HG02970 (cell line): ENCODE data around the gene GOSR1.
"Not testable (repeated sequence)": the region's sequence is repeated elsewhere in the genome, so short reads cannot be mapped to it uniquely, and the experiment has no call there.

Source experiments
- ATAC-seq: cut with Tn5 transposase; IDR thresholded peaks from one replicate; pipeline ENCODE4 v1.9.1; 2021; ENCODE audit warnings: mild to moderate bottlenecking, moderate library complexity, moderate number of reproducible peaks; ENCODE audit not compliant: unreplicated experiment, low FRiP score

Gene GOSR1

DNA sequence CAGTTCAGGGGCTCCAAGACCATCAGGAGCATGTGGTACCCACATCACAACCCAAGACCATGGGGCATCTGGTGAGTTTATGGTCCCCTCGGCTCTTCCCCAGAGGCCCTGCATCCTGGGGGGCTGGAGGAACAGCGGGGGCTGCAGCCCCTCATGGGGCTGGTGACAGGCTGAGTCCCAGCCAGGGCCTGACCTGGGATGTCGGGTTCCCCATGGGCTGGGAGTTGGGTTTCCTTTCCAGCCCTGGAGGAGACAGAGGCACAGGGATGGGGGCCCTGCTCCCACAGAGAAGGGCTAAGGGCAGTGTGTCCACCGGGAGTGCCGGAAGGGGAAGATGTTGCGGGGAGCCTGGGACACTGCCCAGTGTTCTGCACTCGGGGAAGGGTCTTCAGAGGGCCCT is 82.4 kb downstream of the GOSR1 start:
- ATAC-seq, result no peak

DNA sequence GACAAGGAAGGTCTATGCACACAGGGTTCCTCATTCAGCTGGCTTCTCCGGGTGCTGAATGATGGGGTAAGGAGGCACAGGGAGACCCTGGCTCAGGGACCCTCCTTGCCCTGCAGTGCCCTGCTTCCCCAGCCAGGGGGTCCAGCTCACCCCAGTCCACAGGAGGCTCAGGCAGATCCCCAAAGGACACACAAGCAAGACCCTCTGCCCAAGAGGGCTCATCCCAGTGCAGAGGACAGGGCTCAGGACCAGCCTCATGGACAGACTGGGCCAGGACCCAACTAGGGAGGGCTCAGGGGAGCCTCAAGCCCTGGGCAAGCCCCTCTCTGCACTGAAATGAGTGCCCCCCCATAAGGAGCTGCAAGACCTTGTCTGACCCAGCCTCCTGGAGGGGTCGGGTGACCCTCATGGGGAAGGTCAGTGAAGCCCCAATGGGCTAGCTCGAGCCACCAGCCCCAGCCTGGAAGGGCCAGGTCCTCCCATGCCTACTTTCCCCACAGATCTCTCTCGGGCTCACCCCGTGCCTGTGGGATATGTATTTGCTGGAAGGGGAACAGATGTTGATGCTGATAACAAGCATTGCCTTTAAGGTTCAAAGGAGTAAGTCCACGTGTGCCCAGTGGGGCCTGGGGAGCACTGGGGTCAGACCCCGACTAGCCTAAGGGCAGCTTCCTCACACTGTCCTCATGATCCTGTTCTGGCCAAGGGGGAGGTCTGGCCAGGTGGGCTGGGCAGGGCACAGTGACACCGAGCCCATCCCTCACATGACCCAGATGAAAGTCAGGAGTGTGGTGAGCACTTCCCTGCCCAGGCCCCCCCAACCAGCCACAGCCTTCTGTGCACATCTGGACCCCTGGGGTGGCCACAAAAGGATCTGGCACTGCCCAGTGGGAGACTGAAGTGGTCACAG is 83.2 kb downstream of the GOSR1 start:
- not testable (repeated sequence) for ATAC-seq

DNA sequence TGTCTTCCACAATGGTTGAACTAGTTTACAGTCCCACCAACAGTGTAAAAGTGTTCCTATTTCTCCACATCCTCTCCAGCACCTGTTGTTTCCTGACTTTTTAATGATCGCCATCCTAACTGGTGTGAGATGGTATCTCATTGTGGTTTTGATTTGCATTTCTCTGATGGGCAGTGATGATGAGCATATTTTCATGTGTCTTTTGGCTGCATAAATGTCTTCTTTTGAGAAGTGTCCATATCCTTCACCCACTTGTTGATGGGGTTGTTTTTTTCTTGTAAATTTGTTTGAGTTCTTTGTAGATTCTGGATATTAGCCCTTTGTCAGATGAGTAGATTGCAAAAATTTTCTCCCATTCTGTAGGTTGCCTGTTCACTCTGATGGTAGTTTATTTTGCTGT is 84.6 kb downstream of the GOSR1 start:
- ATAC-seq, result not testable (repeated sequence)

DNA sequence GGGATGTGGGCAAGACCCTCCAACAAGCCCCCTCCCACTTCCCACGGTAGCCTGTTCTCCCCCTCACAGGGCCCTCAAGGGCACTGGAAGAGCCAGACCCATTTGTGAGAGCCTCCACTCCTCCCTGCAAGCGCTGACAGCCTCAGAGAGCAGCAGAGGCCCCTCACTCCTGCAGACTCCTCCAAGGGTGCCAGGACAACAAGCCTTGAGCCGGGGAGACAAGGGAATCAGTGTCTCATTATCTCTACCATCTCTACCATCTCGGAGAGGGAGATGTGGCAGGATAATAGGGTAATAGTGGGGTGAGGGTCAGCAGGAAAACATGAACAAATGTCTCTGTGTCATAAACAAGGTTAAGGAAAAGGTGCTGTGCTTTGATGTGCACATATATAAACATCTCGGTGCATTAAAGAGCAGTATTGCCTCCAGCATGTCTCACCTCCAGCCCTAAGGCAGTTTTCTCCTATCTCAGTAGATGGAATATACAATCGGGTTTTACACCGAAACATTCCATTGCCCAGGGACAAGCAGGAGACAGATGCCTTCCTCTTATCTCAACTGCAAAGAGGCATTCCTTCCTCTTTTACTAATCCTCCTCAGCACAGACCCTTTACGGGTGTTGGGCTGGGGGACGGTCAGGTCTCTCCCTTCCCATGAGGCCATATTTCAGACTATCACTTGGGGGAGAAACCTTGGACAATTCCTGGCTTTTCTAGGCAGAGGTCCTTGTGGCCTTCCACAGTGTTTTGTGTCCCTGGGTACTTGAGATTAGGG is 86.1 kb downstream of the GOSR1 start:
- ATAC-seq, result not testable (repeated sequence)

DNA sequence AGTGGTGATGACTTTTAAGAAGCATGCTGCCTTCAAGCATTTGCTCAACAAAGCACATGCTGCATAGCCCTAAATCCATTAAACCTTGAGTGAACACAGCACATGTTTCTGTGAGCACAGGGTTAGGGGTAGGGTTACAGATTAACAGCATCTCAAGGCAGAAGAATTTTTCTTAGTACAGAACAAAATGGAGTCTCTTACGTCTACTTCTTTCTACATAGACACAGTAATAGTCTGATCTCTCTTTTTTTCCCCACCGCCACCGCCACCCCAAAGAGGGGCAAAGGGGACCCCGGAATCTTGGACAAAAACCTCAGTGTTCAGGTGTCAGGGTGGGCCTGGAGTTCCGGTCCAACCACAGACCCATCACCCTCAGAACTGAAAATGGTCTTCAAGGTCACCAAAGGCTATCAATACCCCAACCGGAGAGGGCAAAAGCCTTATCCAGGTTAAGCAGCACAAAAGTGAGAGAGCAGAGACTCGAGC is 86.7 kb downstream of the GOSR1 start:
- ATAC-seq, result not testable (repeated sequence)

DNA sequence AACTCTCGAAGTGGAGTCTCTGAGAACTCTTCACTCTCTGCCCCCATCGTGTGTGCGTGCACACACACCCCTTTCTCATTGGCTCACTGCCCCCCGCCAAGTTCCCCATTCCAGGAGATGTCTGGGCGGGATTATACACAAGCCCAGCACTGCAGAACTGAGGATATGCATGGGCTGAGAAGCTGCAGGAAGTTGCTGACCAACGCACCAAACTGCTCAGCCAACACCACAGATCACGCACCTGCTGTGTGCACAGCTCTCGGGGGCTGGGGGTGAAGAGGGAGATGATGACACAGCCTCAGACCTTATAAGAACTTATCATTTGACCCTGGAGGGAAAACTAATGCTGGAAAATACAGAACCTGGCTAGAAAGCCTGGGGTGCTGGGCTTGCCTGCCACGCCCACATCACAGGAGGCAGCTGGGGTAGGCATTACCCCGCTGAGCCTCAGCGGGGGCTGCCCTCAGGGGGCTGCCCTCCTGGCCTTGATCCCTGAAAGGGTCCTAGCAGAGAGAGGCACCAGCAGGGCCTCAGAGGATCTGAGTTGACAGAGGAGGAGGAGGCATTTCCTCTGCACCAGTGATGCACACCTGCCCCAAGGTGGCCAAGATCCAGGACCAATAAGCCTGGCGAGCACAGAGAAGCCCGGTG is 87.3 kb downstream of the GOSR1 start:
- not testable (repeated sequence) for ATAC-seq

DNA sequence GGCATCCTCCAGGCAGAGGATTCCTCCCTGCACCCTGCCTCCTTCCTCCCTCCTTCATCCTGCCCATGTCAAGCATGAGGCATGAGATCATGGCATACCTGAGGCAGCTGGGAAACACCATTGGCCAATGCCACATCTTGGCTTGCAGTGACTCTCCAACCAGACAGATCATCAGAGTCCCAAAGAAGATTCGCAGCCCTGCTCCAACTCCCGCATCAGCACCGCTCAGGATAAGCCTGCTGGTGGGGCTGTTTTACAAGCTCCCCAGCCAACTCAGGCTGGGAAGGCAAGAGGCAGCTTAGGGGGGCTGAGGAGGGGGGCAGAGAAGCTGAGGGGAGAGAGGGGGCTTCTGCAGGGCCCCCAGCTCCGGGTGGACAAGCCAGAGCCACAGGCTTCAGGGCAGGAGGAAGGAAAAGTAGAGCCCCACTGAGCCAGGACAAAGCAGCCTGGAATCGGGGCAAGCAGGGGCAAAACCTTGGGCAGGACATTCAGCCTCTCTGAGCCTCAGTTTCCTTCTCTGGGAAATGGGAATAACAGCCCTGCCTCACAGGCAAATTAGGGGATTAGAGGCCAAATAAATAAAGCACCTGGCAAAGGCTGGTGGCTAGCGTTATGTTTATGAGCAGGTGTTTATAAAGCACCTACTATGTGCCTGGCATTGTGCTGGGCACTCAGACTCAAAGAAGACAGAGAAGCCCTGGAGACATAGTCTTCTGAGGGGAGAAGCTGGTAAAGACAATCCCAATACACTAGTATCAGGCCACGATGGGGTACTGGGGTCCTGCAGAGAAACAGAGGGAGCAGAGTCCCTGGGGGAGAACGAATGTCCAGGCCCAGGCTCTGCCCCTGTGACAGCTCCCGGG is 88.1 kb downstream of the GOSR1 start:
- no peak for ATAC-seq

DNA sequence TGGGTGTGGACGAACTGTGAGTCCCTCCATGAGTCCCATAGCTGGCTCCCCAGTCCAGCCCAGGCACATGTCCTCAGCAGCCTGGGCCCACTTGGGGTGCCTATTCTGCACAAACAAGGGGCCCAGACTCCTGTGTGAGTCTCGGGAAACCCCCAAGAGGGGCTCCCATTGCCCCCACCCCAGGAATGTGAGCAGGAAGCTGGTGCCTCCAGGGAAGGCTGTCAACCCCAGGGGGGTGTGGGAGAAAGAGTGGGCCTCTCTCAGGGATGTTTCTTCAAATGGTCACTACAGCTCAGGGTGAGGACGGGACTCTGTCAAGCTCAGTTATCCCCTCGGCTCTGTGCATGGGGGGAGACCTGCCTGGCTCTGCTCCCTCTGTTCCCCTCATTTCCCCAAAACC is 88.9 kb downstream of the GOSR1 start:
- ATAC-seq, result not testable (repeated sequence)

DNA sequence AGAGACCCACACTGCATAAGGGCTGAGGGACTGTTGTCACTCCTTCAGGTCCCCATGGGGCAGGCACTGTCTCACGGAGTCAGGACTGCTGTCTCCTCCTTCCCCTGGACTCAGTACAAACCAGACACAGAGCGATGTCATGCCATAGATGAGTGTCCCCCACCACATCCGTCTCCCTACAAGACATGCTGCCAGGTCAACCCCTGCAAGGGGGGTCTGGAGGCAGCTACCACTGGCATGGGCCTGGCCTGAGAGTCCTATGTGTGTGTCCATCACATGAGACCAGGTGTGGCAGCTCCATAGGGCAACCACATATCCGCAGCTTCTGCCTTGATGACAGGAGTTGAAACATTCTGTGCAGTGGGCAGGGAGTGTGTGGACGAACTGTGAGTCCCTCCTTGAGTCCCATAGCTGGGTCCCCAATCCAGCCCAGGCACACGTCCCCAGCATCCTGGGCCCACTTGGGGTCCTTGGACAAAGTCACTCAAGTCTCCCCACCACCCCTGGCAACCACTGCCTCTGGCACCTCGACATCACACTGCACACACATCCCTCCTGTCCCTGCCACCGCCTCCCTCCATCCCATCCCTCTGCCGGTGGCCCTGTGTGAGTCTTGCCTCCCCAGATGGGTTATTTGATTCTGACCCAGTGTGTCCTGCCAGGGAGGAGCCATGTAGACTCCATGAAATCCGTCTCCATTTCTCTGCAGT is 89.5 kb downstream of the GOSR1 start:
- not testable (repeated sequence) for ATAC-seq

DNA sequence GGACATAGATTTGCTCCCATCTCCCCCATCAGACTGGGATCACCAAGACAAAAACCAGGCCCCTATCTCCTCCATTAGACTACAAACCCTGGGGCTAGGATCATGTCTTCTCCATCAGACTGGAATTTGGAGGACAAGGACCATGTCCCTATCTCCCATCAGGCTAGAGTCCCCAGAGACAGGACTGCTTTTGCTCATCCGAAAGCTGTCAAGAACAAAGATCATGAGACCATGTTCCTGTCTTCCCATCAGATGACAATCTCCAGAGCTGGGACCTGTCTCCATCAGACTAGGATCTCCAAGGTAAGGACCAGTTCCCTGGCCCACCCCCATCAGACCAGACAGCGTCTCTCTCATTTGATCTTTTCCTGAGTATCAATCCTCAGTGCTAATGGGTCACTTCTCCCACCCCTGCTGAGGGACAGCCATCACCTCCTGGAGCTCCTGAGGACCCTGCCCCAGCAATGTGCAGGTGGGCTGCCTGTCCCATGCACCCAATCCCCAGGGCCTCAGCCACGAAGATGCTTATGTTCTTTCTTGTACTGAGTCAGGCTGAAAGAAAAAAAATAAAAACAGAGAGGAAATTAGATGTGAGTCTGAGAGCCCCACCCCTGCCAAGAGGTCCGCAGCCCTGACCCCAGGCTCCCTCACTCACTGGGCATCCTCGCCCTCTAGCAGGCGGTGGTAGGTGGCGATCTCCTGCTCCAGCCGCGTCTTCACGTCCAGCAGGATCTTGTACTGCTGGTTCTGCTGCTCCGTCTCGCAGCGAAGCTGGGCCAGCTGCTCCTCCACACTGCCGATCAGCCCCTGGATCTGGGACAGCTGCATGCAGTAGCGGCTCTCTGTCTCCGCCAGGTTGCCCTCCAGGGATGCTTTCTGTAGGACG is 90.3 kb downstream of the GOSR1 start:
- ATAC-seq, result no peak

DNA sequence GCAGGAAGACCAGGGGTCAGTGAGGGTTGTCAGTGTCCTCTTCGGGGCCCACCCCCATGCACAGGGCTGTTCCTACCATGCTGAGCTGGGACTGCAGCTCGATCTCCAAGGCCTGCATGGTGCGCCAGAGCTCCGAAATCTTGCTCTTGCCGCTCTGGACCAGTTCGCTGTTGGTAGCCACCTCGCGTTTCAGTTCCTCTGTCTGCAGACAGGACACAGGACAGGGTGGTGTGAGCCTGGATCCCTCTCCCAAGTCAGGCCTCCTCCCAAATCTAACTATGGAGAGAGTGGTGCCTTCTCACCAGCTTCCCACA is 90.9 kb downstream of the GOSR1 start:
- ATAC-seq, result no peak

DNA sequence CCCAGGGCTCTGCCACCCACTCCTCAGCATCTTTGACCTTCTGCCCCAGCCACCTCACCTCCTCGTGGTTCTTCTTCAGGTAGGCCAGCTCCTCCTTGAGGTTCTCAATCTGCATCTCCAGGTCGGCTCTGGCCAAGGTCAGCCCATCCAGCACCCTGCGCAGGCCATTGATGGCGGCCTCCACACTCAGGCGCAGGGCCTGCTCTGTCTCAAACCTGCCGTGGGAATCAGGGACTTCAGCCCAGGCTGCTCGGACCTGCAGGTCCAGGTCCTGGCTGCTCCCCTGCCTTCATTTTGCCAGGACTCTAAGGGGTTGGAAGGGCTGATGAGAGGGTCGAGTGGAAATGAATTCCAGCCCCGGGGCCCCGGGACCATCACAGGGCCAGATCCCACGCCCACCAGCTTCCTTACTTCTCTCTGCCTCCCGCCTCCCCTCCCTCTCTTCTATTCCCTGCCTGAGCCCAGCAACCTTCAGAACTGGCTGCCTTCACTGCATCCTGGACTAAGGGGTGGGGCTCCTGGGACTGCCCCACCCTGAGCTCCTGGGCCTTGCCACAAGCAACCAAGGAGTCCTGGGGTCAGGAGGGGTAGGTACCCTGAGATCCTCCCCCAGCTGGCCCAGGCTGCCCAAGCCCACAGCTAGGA is 92.4 kb downstream of the GOSR1 start:
- ATAC-seq, result not testable (repeated sequence)

DNA sequence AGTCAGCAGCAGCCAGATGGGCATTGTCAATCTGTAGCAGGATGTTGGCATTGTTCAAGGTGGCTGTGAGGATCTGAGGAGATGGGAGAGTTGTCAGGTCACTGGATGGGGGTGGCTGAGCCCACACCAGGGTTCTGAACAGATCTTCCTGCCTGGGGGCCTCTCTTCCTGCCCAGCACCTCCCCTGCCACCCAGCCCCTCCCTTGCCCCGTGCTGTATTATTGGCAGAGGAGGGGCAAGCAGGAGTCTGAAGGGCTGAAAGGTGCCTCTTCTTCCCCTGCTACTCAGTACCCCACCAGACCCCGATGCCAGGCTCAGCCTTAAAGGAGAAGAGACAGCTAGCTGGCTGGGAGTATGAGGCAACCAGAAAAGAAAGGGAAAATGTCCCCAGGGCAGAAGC is 93.0 kb downstream of the GOSR1 start:
- ATAC-seq, result no peak

DNA sequence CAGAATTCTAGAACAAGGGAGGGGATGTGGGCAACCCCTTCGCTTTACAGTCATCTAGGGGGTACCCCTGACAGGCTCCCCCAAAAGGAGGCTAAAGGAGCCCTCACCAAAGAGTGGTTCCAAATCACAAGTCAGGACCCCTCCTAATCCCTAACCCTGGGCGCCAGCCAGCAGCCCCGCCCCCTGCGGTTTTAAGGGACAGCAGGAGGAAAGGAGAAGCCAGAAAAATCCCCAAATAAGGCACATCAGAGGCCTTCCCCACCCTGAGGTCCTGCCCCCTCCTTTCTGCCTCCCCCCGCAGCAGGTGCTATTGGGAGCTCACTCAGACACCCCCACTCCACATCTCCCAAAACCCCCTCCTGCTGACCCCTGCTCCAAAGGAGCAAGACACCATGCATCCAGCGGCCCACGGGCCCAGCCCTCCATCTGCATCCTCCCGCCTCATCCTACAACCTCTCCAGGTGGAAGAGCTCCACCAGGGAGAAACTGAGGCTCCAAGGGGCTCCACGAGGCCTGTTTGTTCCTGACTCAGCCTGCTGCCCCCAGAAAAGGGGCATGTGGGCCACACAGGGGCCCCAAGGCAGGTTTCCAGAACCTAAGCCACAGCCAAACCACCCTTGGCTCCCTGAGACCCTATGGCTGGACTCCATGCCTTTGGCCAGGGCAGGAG is 93.5 kb downstream of the GOSR1 start:
- no peak for ATAC-seq

DNA sequence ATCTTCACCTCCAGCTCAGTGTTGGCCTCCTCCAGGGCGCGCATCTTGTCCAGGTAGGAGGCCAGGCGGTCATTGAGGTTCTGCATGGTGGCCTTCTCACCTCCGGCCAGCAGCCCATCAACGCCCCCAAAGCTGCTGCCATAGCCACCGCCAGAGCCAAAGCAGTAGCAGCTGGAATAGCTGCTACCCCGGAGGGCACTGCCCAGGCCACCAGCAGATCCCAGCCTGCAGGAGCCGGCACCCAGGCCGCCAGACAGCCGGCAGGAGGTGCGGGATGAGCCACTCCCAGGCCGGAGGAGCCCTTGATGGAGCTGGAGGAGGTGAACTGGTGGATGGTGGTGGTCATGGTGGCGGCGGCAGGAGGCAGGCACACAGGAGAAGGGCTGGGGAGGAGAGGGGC is 94.2 kb downstream of the GOSR1 start:
- ATAC-seq, result not testable (repeated sequence)

DNA sequence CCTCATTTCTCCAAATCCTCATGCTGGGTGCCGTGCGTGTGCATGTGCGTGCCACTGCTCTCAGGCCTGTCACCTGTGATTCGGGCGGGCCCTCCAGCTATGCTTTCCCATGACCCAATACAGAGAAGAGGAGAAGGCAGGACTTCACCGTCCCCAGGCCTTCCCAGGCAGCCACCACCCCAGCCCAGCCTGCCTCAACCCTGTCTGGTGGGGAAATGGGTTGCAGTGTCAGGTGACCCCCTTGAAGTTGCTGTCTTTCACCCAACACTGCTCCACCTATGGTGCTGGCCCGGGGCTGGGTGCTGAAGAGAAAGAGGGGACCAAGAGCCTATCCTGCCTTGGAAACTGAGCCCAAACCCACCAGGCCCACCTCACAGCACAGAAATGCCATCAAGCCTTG is 94.7 kb downstream of the GOSR1 start:
- no peak for ATAC-seq
